Caco-2 (cell line): ENCODE results near the gene DNLZ. TPM values are rescaled to one million over a fixed set of nuclear protein-coding genes. Genes with fewer than 3 reads are reported as not detected.
"Not testable (repeated sequence)": the region's sequence is repeated elsewhere in the genome, so short reads cannot be mapped to it uniquely, and the experiment has no call there.

Experiments used
- BruUV-seq: library from RNA; stranded (reverse); fragments of 400-500 nt; replicated peaks from 2 replicates; lab custom pipeline; 2021; lab: Mats Ljungman, UMichigan
- CTCF ChIA-PET: fragments of 300-600 bp; sonication (Branson Sonifier 250); formaldehyde crosslinking; loops from one replicate; lab custom pipeline; 2022; ENCODE audit warnings: antibody characterized with exemption; lab: Charles Lee
- POLR2A ChIA-PET: fragments of 300-600 bp; sonication (Branson Sonifier 250); formaldehyde crosslinking; loops from one replicate; lab custom pipeline; 2022; ENCODE audit warnings: antibody characterized with exemption; lab: Charles Lee
- DNase-seq, 2 experiments: peaks; one replicate each; pipeline versions ENCODE4 v3.0.0 to v3.0.0-alpha.2; 2020 to 2022
- H3K27me3 ChIP-seq: replicated peaks from 2 replicates; pipeline ENCODE4 v1.6.0; 2011; ENCODE audit warnings: low read length; ENCODE audit not compliant: control insufficient read depth, insufficient read depth
- H3K36me3 ChIP-seq: 2 replicates; pipeline ENCODE4 v1.5.1; 2011; ENCODE audit warnings: low read length; ENCODE audit not compliant: control insufficient read depth, insufficient read depth
- H3K4me1 ChIP-seq: fragments of 250-450 bp; sonication (Bioruptor Pico); 2 replicates; pipeline ENCODE4 v1.5.1; 2020; ENCODE audit warnings: mild to moderate bottlenecking
- H3K4me3 ChIP-seq: 2 replicates; pipeline ENCODE4 v1.5.1; 2011; ENCODE audit warnings: low read depth, mild to moderate bottlenecking, control low read depth, low read length
- H3K9me3 ChIP-seq: fragments of 250-450 bp; sonication (Bioruptor Pico); 2 replicates; pipeline ENCODE4 v1.5.1; 2020; ENCODE audit warnings: mild to moderate bottlenecking, moderate library complexity
- H3K27ac Mint-ChIP-seq: one replicate; pipeline ENCODE4 v1.8.0; 2022; ENCODE audit warnings: mixed read lengths; ENCODE audit not compliant: unreplicated experiment
- H3K27me3 Mint-ChIP-seq: one replicate; pipeline ENCODE4 v1.8.0; 2022; ENCODE audit warnings: mixed read lengths; ENCODE audit not compliant: insufficient read depth, unreplicated experiment
- H3K36me3 Mint-ChIP-seq: one replicate; pipeline ENCODE4 v1.8.0; 2022; ENCODE audit warnings: mild to moderate bottlenecking, mixed read lengths; ENCODE audit not compliant: insufficient read depth, unreplicated experiment
- H3K4me1 Mint-ChIP-seq: one replicate; pipeline ENCODE4 v1.8.0; 2022; ENCODE audit warnings: low read depth, mixed read lengths; ENCODE audit not compliant: unreplicated experiment
- H3K4me3 Mint-ChIP-seq: one replicate; pipeline ENCODE4 v1.8.0; 2022; ENCODE audit warnings: mild to moderate bottlenecking, moderate library complexity, mixed read lengths; ENCODE audit not compliant: unreplicated experiment
- H3K9me3 Mint-ChIP-seq: one replicate; pipeline ENCODE4 v1.8.0; 2022; ENCODE audit warnings: mixed read lengths; ENCODE audit not compliant: unreplicated experiment
- CTCF ChIP-seq, 2 experiments: fragments of 200-600 bp in 1 of 2; IDR thresholded peaks; 1 replicate in 1 of 2; 2 replicates in 1 of 2; pipeline versions ENCODE4 v1.5.1 to v1.8.0; 2011 to 2022; ENCODE audit warnings: antibody characterized with exemption in 1 of 2, control low read depth in 1 of 2, inconsistent platforms in 1 of 2, low read depth in 1 of 2, low read length in 1 of 2, mild to moderate bottlenecking in 1 of 2, moderate library complexity in 1 of 2; ENCODE audit not compliant: insufficient read depth in 1 of 2, severe bottlenecking in 1 of 2, unreplicated experiment in 1 of 2
- intact Hi-C: fragments of 100-400 bp; cut with micrococcal nuclease; formaldehyde crosslinking; loops from one replicate; pipeline ENCODE4 v1.10.0; 2022; ENCODE audit not compliant: unreplicated experiment
- total RNA-seq: library from RNA; stranded (reverse); gene quantifications from 2 replicates; pipeline ENCODE4 v1.2.3, GENCODE V29; 2022

Gene DNLZ
- total RNA-seq, 1 experiment from 2014 or later = 29.1 TPM

GRCh38 chr9:136407911-136408310 lies 44.4 kb upstream of the DNLZ start:
- TF ChIP-seq CTCF (IDR thresholded peaks at IDR 0.05; ENCODE audit: insufficient read depth in 1 of 2, low read depth in 1 of 2, low read length in 1 of 2, severe bottlenecking in 1 of 2, unreplicated experiment in 1 of 2) = no peak
- POLR2A ChIA-PET = no interaction called here

GRCh38 chr9:136407061-136407460 lies 43.5 kb upstream of the DNLZ start:
- H3K27ac Mint-ChIP-seq, BruUV-seq, H3K4me3 ChIP-seq, DNase-seq, H3K36me3 ChIP-seq, H3K27me3 ChIP-seq, H3K9me3 Mint-ChIP-seq, CTCF ChIA-PET, POLR2A ChIA-PET, intact Hi-C loops, H3K4me3 Mint-ChIP-seq, H3K27me3 Mint-ChIP-seq, H3K9me3 ChIP-seq: not testable (repeated sequence)
- H3K4me1 Mint-ChIP-seq = peaks cover 16% of the 10 kb centered on the region
- peaks cover 84% of the 10 kb centered on the region for H3K36me3 Mint-ChIP-seq
- H3K4me1 ChIP-seq = peaks cover 10% of the 10 kb centered on the region

More at GRCh38 chr9:136407911-136408310, 44.4 kb upstream of the DNLZ start:
- no peak overlapping the region for H3K27ac Mint-ChIP-seq
- no peaks in the 10 kb centered on the region for H3K9me3 Mint-ChIP-seq
- peaks cover 16% of the 10 kb centered on the region for H3K4me1 Mint-ChIP-seq
- H3K4me3 Mint-ChIP-seq = no peak overlapping the region
- H3K27me3 Mint-ChIP-seq = no peaks in the 10 kb centered on the region
- Histone ChIP-seq H3K4me3 (no peak overlapping the region), H3K36me3 (peaks cover 3% of the 10 kb centered on the region), H3K9me3 (no peaks in the 10 kb centered on the region), H3K27me3 (no peaks in the 10 kb centered on the region), H3K4me1 (peaks cover 12% of the 10 kb centered on the region)
- peaks cover 80% of the 10 kb centered on the region for H3K36me3 Mint-ChIP-seq
- CTCF ChIA-PET = interaction anchor here (0.6 kb wide), 1 partner anchor 197 kb away, joined by 4 read pairs; no protein-coding TSS in a partner anchor
- BruUV-seq = no TSS peak
- DNase-seq = no peak
- intact Hi-C loops = no loop called here

DNA sequence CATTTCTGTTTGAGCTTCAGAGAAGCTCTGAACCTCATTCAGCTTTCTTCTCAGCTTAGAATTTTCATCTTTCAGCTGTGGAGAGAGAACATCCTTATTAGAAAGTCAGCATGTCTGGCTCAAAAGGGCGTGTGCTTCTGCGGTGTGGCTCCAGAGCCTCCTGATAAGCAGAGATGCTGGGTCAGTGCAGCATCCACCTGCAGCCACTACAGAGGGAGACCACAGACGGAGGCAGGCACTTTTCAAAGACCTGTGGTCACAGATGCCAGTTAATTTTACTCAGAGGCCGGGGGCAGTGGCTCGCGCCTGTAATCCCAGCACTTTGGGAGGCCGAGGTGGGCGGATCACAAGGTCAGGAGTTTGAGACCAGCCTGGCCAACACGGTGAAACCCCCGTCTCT lies 42.4 kb upstream of the DNLZ start:
- POLR2A ChIA-PET, CTCF ChIA-PET, H3K4me1 ChIP-seq, H3K4me3 ChIP-seq, H3K9me3 ChIP-seq, H3K9me3 Mint-ChIP-seq, H3K36me3 ChIP-seq, BruUV-seq, H3K4me3 Mint-ChIP-seq, H3K27me3 Mint-ChIP-seq, H3K27ac Mint-ChIP-seq, DNase-seq, intact Hi-C loops, H3K27me3 ChIP-seq: not testable (repeated sequence)
- Mint-ChIP-seq H3K36me3 (peaks cover 84% of the 10 kb centered on the region), H3K4me1 (peaks cover 16% of the 10 kb centered on the region)

DNA sequence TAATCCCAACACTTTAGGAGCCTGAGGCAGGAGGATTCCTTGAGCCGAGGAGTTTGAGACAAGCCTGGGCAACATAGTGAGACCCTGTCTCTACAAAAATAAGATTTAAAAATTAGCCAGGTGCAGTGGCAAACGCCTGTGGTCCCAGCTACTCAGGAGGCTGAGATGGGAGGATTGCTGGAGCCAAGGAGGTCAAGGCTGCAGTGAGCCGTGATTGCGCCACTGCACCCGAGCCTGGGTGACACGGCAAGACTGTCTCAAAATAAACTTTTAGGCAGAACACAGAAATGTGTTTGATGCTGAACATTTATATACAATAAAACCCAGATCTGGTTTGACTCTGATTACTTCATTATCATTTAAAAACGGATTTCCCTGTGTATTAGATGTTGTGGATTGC lies 41.9 kb upstream of the DNLZ start:
- intact Hi-C loops = no loop called here
- Mint-ChIP-seq H3K4me3 (no peak overlapping the region), H3K4me1 (peaks cover 16% of the 10 kb centered on the region), H3K27me3 (no peaks in the 10 kb centered on the region), H3K36me3 (peaks cover 84% of the 10 kb centered on the region), H3K27ac (no peak overlapping the region), H3K9me3 (no peaks in the 10 kb centered on the region)
- no peaks in the 10 kb centered on the region for H3K27me3 ChIP-seq
- no peak for TF ChIP-seq CTCF (IDR thresholded peaks at IDR 0.05; ENCODE audit: insufficient read depth in 1 of 2, low read depth in 1 of 2, low read length in 1 of 2, severe bottlenecking in 1 of 2, unreplicated experiment in 1 of 2)
- no TSS peak for BruUV-seq
- ChIA-PET POLR2A (no interaction called here), CTCF (no interaction called here)
- DNase-seq = no peak
- H3K4me3 ChIP-seq = no peak overlapping the region
- H3K4me1 ChIP-seq = no peaks in the 10 kb centered on the region
- H3K9me3 ChIP-seq = no peaks in the 10 kb centered on the region
- H3K36me3 ChIP-seq = peaks cover 2% of the 10 kb centered on the region
